HepG2 (cell line): ENCODE measurements around the gene ALPL. TPM values are rescaled to one million over a fixed set of nuclear protein-coding genes. Genes with fewer than 3 reads are reported as not detected.

Experiments used
- ATAC-seq: fragments of 200-7000 bp; cut with Tn5 transposase; 3 replicates; pipeline ENCODE4 v1.9.1; 2020; ENCODE audit warnings: mild to moderate bottlenecking, moderate library complexity
- BruUV-seq: library from RNA; stranded (reverse); fragments of 400-500 nt; replicated peaks from 2 replicates; lab custom pipeline; 2021; lab: Mats Ljungman, UMichigan
- CTCF ChIA-PET: fragments of 300-600 bp; formaldehyde crosslinking; extraction: SDS; loops from one replicate; lab custom pipeline; 2021; ENCODE audit warnings: low total read pairs, inconsistent platforms, low intra/inter-chr PET ratio; lab: Yijun Ruan, JAX
- POLR2A ChIA-PET: fragments of 350-600 bp; sonication (Branson Sonifier 250); formaldehyde crosslinking; loops from one replicate; lab custom pipeline; 2020; ENCODE audit warnings: antibody characterized with exemption, inconsistent platforms; lab: Yijun Ruan, JAX
- DNase-seq: peaks from one replicate; pipeline ENCODE4 v3.0.0-alpha.2; 2015; ENCODE audit warnings: low spot score
- FAIRE-seq: peaks from 3 replicates; lab custom pipeline; 2011; peaks lifted over from hg19 to GRCh38; lab: Jason Lieb, UNC
- H2AFZ ChIP-seq: one replicate; pipeline ENCODE4 v1.6.1; 2011; ENCODE audit warnings: low read length, inconsistent platforms
- H3K27ac ChIP-seq: fragments of 300-600 bp; 3 replicates; pipeline ENCODE4 v1.8.0; 2011; ENCODE audit warnings: mixed run types, mild to moderate bottlenecking, mixed read lengths, low read length, inconsistent platforms; ENCODE audit not compliant: insufficient read depth; ENCODE audit errors: extremely low read length
- H3K27me3 ChIP-seq, 2 experiments: fragments of 200-600 bp in 1 of 2; 2 replicates in 1 of 2; 3 replicates in 1 of 2; pipeline versions ENCODE4 v1.6.0 to v1.8.0; 2011; ENCODE audit warnings: low read length in 2 of 2, mild to moderate bottlenecking in 2 of 2, moderate library complexity in 2 of 2, inconsistent platforms in 1 of 2; ENCODE audit not compliant: insufficient read depth in 2 of 2, control insufficient read depth in 1 of 2
- H3K36me3 ChIP-seq, 2 experiments: fragments of 200-600 bp in 1 of 2; replicated peaks in 1 of 2; 2 replicates in 1 of 2; 3 replicates in 1 of 2; pipeline versions ENCODE4 v1.5.1 to v1.8.0; 2011; ENCODE audit warnings: low read length in 2 of 2, inconsistent platforms in 1 of 2; ENCODE audit not compliant: insufficient read depth in 2 of 2, control insufficient read depth in 1 of 2
- H3K4me1 ChIP-seq: 2 replicates; pipeline ENCODE4 v1.5.1; 2012; ENCODE audit warnings: low read length, inconsistent platforms; ENCODE audit not compliant: insufficient read depth
- H3K4me2 ChIP-seq: 2 replicates; pipeline ENCODE4 v1.6.0; 2011; ENCODE audit warnings: low read depth, low read length, inconsistent platforms
- H3K4me3 ChIP-seq, 3 experiments: fragments of 200-600 bp in 1 of 3; sonication (generic), shearing (Covaris generic) in 1 of 3; replicated peaks in 1 of 3; 2 replicates each; pipeline ENCODE4 v1.5.1; 2011 to 2016; ENCODE audit warnings: low read length in 3 of 3, inconsistent platforms in 2 of 3, low read depth in 2 of 3, mild to moderate bottlenecking in 2 of 3, control low read depth in 1 of 3, mixed read lengths in 1 of 3; ENCODE audit not compliant: insufficient read depth in 1 of 3
- H3K79me2 ChIP-seq: one replicate; pipeline ENCODE4 v1.6.1; 2011; ENCODE audit warnings: low read length, inconsistent platforms; ENCODE audit not compliant: insufficient read depth
- H3K9ac ChIP-seq: 2 replicates; pipeline ENCODE4 v1.6.0; 2011; ENCODE audit warnings: mild to moderate bottlenecking, low read depth, low read length, inconsistent platforms; ENCODE audit not compliant: insufficient read depth
- H3K9me3 ChIP-seq: 2 replicates; pipeline ENCODE4 v1.5.1; 2012; ENCODE audit warnings: mild to moderate bottlenecking, low read length
- H4K20me1 ChIP-seq: 2 replicates; pipeline ENCODE4 v1.6.0; 2011; ENCODE audit warnings: inconsistent platforms, mild to moderate bottlenecking, low read length, moderate library complexity; ENCODE audit not compliant: insufficient read depth
- BCLAF1 ChIP-seq: fragments of 450-650 bp; IDR thresholded peaks from 2 replicates; pipeline ENCODE4 v1.6.1; 2017; ENCODE audit warnings: mild to moderate bottlenecking
- HOXA3 ChIP-seq: sonication (generic); formaldehyde crosslinking; IDR thresholded peaks from 2 replicates; pipeline ENCODE4 v1.5.0; 2020; ENCODE audit warnings: missing genetic modification reagents
- MAZ ChIP-seq, 2 experiments: sonication (generic) in 1 of 2; formaldehyde crosslinking in 1 of 2; IDR thresholded peaks; 2 replicates each; pipeline versions ENCODE4 v1.5.0 to v1.6.1; 2012 to 2020; ENCODE audit warnings: low read depth in 2 of 2, mild to moderate bottlenecking in 2 of 2, borderline replicate concordance in 1 of 2, improper control_type of control experiment in 1 of 2, low read length in 1 of 2, missing genetic modification reagents in 1 of 2, moderate library complexity in 1 of 2
- NFYB ChIP-seq: sonication (generic); formaldehyde crosslinking; IDR thresholded peaks from 2 replicates; pipeline ENCODE4 v1.4.0; 2020; ENCODE audit warnings: missing genetic modification reagents
- NR2F6 ChIP-seq, 2 experiments: IDR thresholded peaks; 2 replicates each; pipeline ENCODE4 v1.6.1; 2016; ENCODE audit warnings: antibody characterized with exemption in 1 of 2, mild to moderate bottlenecking in 1 of 2
- ONECUT2 ChIP-seq: sonication (generic); formaldehyde crosslinking; IDR thresholded peaks from 2 replicates; pipeline ENCODE4 v1.4.0; 2020; ENCODE audit warnings: missing genetic modification reagents
- POLR2AphosphoS2 ChIP-seq: IDR thresholded peaks from 2 replicates; pipeline ENCODE4 v1.6.1; 2011; ENCODE audit warnings: low read depth, low read length, improper control_type of control experiment
- PREB ChIP-seq: sonication (generic); formaldehyde crosslinking; IDR thresholded peaks from 2 replicates; pipeline ENCODE4 v1.4.0; 2020; ENCODE audit warnings: missing genetic modification reagents
- RFX1 ChIP-seq: fragments of 450-650 bp; IDR thresholded peaks from 2 replicates; pipeline ENCODE4 v1.6.1; 2017
- RFX3 ChIP-seq: IDR thresholded peaks from 2 replicates; pipeline ENCODE4 v1.6.1; 2016; ENCODE audit warnings: missing biosample characterization, missing genetic modification reagents
- TEAD3 ChIP-seq: optimal IDR thresholded peaks from 2 replicates; pipeline ENCODE3; 2016; ENCODE audit warnings: borderline replicate concordance
- ZBTB37 ChIP-seq: sonication (generic); formaldehyde crosslinking; IDR thresholded peaks from 2 replicates; pipeline ENCODE4 v1.4.0; 2020; ENCODE audit warnings: mild to moderate bottlenecking, missing genetic modification reagents
- ZNF430 ChIP-seq: sonication (generic); formaldehyde crosslinking; IDR thresholded peaks from 2 replicates; pipeline ENCODE4 v1.9.0; 2021; ENCODE audit warnings: mild to moderate bottlenecking, missing genetic modification reagents
- ZNF773 ChIP-seq: sonication (generic); formaldehyde crosslinking; IDR thresholded peaks from 2 replicates; pipeline ENCODE4 v1.4.0; 2020; ENCODE audit warnings: missing genetic modification reagents, borderline replicate concordance
- WGBS: methylation state at CpG from one replicate; pipeline ENCODE4 v1.1.6; 2017; ENCODE audit warnings: low lambda C conversion rate; 5-methylcytosine and 5-hydroxymethylcytosine counted together
- in situ Hi-C: cut with HindIII; loops from 2 replicates; pipeline ENCODE4 v1.10.0; 2017; ENCODE audit warnings: low pct_unique_long_range_greater_than_20kb; ENCODE audit not compliant: extremely low pct_ligation_motif_present
- intact Hi-C: fragments of 100-400 bp; cut with micrococcal nuclease; formaldehyde crosslinking; loops from one replicate; pipeline ENCODE4 v1.10.0; 2022; ENCODE audit not compliant: unreplicated experiment
- polyA plus RNA-seq, 8 experiments: library from polyadenylated mRNA; depleted of rRNA in 3 of 8; stranded (reverse) in 7 of 8; unstranded in 1 of 8; fragments of >200 nt; fragmentation: Illumina TruSeq in 4 of 8; extraction: Trizol in 4 of 8; gene quantifications; 2 replicates each; pipeline versions ENCODE4 v1.2.1 to v1.2.3, GENCODE V29; 2011 to 2016; ENCODE audit warnings: low read depth in 4 of 8, missing spikeins in 1 of 8, mixed read lengths in 1 of 8; ENCODE audit not compliant: insufficient read depth in 1 of 8
- total RNA-seq, 5 experiments: library from RNA; depleted of rRNA; stranded (reverse); fragments of >200 nt; fragmentation: Illumina TruSeq; extraction: Trizol; gene quantifications; 2 replicates each; pipeline ENCODE4 v1.2.3, GENCODE V29; 2016; ENCODE audit warnings: low read depth in 1 of 5

Gene ALPL
- total and polyA plus RNA-seq, 2 of the 13 experiments (the other 11 are each of a cell fraction or from before 2014, with no cell fraction given): 0.12 TPM; not detected in 1

- POLR2A ChIA-PET: no interaction called here
- 0 out of 2 replicates have a peak overlapping the region, but pooled peaks have one; percentile 12 for H3K9ac ChIP-seq
- TF ChIP-seq NR2F6 (IDR thresholded peaks at IDR 0.05): no peak; the same call in 1 of the 2 replicates
- peak; percentile 61; the same call in 1 of the 2 replicates for TF ChIP-seq NR2F6 (CRISPR knock-in tag; IDR thresholded peaks at IDR 0.05)
- TF ChIP-seq ZNF773 (CRISPR knock-in tag): no peak
- TF ChIP-seq PREB: no peak
- TF ChIP-seq RFX3 (CRISPR knock-in tag): no peak
- peak; percentile 97 for TF ChIP-seq TEAD3 (CRISPR knock-in tag)
- no peak for TF ChIP-seq ONECUT2 (CRISPR knock-in tag)
- TF ChIP-seq NFYB (CRISPR knock-in tag): no peak
- TF ChIP-seq RFX1: no peak
- 0 out of 2 replicates have a peak, but pooled peaks have one; percentile 48 for TF ChIP-seq ZBTB37 (CRISPR knock-in tag)
- TF ChIP-seq POLR2AphosphoS2: no peak
- TF ChIP-seq MAZ (IDR thresholded peaks at IDR 0.05; ENCODE audit: borderline replicate concordance, low read depth, low read length): no peak
- TF ChIP-seq MAZ (CRISPR knock-in tag; IDR thresholded peaks at IDR 0.05; ENCODE audit: low read depth): no peak
- no peak for TF ChIP-seq BCLAF1
- 0 out of 2 replicates have a peak, but pooled peaks have one; percentile 1 for TF ChIP-seq ZNF430
- TF ChIP-seq HOXA3 (CRISPR knock-in tag): 0 out of 2 replicates have a peak, but pooled peaks have one; percentile 18
These were observed 28.9 kb downstream of the ALPL start for GRCh38 chr1:21537932-21538630.

More at GRCh38 chr1:21537932-21538630, 28.9 kb downstream of the ALPL start:
- in situ Hi-C loops: no loop called here
- 0% methylated on average over 4 of the region's 27 CpGs for WGBS
- peaks cover 1 to 27% of the 10 kb centered on the region in 2 experiments; a peak in 2 of 5 replicates for H3K27me3 ChIP-seq
- intact Hi-C loops: no loop called here
- ATAC-seq (peak; percentile 71), DNase-seq (peak; percentile 91), FAIRE-seq (peak; percentile 37)
- no peak overlapping the region for H2AFZ ChIP-seq
- no TSS peak for BruUV-seq
- H3K79me2 ChIP-seq: no peaks in the 10 kb centered on the region
- peaks cover 45% of the 10 kb centered on the region for H3K4me1 ChIP-seq
- H4K20me1 ChIP-seq: no peaks in the 10 kb centered on the region
- CTCF ChIA-PET: no interaction called here
- H3K4me3 ChIP-seq: peak overlapping the region in 2 of 3 experiments; percentile 9 to 36; a peak in 2 of 6 replicates
- no peaks in the 10 kb centered on the region for H3K36me3 ChIP-seq
- H3K27ac ChIP-seq: peak overlapping the region; percentile 17
- peak overlapping the region; percentile 59 for H3K4me2 ChIP-seq
- H3K9me3 ChIP-seq: no peaks in the 10 kb centered on the region
